Measurements from ENCODE around the gene MITF. TPM values are rescaled to one million over a fixed set of nuclear protein-coding genes. Genes with fewer than 3 reads are reported as not detected.

The MITF gene
- 6.3 and 11.7 TPM in 2 replicates for total RNA-seq (2014; rRNA removed; shearing (Covaris generic))

GRCh38 chr3:69739204-69740102 lies at the start of gene MITF:
TSS of gene MITF (plus strand) at chr3:69739464. CDS start at chr3:69739598, 134 bp downstream.
- DNase-seq (ENCODE audit: low read depth) = peak; percentile 88

- DNase-seq (ENCODE audit: low read depth) = no peak
Observed at GRCh38 chr3:69691860-69692259, 47.4 kb upstream of the MITF start.

- DNase-seq (ENCODE audit: low read depth) = no peak
Observed at GRCh38 chr3:69692761-69693160, 46.5 kb upstream of the MITF start.

- DNase-seq (ENCODE audit: low read depth) = peak; percentile 22
Observed at GRCh38 chr3:69695443-69695842, 43.8 kb upstream of the MITF start.

GRCh38 chr3:69695933-69696332 lies 43.3 kb upstream of the MITF start:
- DNase-seq (ENCODE audit: low read depth) = peak; percentile 38

GRCh38 chr3:69696367-69696766 lies 42.9 kb upstream of the MITF start:
- DNase-seq (ENCODE audit: low read depth) = peak; percentile 23

- DNase-seq (ENCODE audit: low read depth) = no peak
Observed at GRCh38 chr3:69697381-69697780, 41.9 kb upstream of the MITF start.

- peak; percentile 74 for DNase-seq (ENCODE audit: low read depth)
Observed at GRCh38 chr3:69698728-69699127, 40.5 kb upstream of the MITF start.

GRCh38 chr3:69699183-69699582 lies 40.1 kb upstream of the MITF start:
- peak; percentile 54 for DNase-seq (ENCODE audit: low read depth)

GRCh38 chr3:69700949-69701348 lies 38.3 kb upstream of the MITF start:
- no peak for DNase-seq (ENCODE audit: low read depth)

GRCh38 chr3:69710153-69710977 lies 28.9 kb upstream of the MITF start:
- peak; percentile 83 for DNase-seq (ENCODE audit: low read depth)

- no peak for DNase-seq (ENCODE audit: low read depth)
Observed at GRCh38 chr3:69712269-69712668, 27.0 kb upstream of the MITF start.

- no peak for DNase-seq (ENCODE audit: low read depth)
Observed at GRCh38 chr3:69712933-69713332, 26.3 kb upstream of the MITF start.

- DNase-seq (ENCODE audit: low read depth) = no peak
Observed at GRCh38 chr3:69715204-69715603, 24.1 kb upstream of the MITF start.

GRCh38 chr3:69716119-69716518 lies 23.1 kb upstream of the MITF start:
- no peak for DNase-seq (ENCODE audit: low read depth)

- DNase-seq (ENCODE audit: low read depth) = peak; percentile 2
Observed at GRCh38 chr3:69718866-69719586, 20.2 kb upstream of the MITF start.

- DNase-seq (ENCODE audit: low read depth) = no peak
Observed at GRCh38 chr3:69719587-69720122, 19.6 kb upstream of the MITF start.

GRCh38 chr3:69720824-69721223 lies 18.4 kb upstream of the MITF start:
- no peak for DNase-seq (ENCODE audit: low read depth)

- DNase-seq (ENCODE audit: low read depth) = peak; percentile 44
Observed at GRCh38 chr3:69723389-69723788, 15.9 kb upstream of the MITF start.

GRCh38 chr3:69724722-69725435 lies 14.4 kb upstream of the MITF start:
- peak; percentile 55 for DNase-seq (ENCODE audit: low read depth)

GRCh38 chr3:69725994-69726571 lies 13.2 kb upstream of the MITF start:
- no peak for DNase-seq (ENCODE audit: low read depth)
